Natural killer cell treated with Interleukin-12 subunit alpha and Interleukin-12 subunit beta and Interleukin-15 and Interleukin-18, amount 100 ng/mL, for 72 hours (primary cell): ENCODE measurements around the gene ABCC1. TPM values are rescaled to one million over a fixed set of nuclear protein-coding genes. Genes with fewer than 3 reads are reported as not detected.

Experiments used
- ATAC-seq, 2 donors: fragments of 150-1000 bp; cut with Tn5 transposase in 1 of 2; sonication (Bioruptor Pico), chemical (Tn5 transposase) in 1 of 2; 2 replicates each; pipeline ENCODE4 v1.10.0; 2021
- DNase-seq: peaks from one replicate; pipeline ENCODE4 v3.0.0; 2022; ENCODE audit warnings: low spot score
- H3K27ac Mint-ChIP-seq, 2 donors: 1 replicate in 1 of 2; 2 replicates in 1 of 2; pipeline ENCODE4 v1.8.0; 2022; ENCODE audit warnings: mixed read lengths in 2 of 2, mild to moderate bottlenecking in 1 of 2, moderate library complexity in 1 of 2
- H3K27me3 Mint-ChIP-seq, 2 donors: 1 replicate in 1 of 2; 2 replicates in 1 of 2; pipeline ENCODE4 v1.8.0; 2022; ENCODE audit warnings: mixed read lengths in 2 of 2
- H3K36me3 Mint-ChIP-seq: one replicate; pipeline ENCODE4 v1.8.0; 2022; ENCODE audit warnings: mixed read lengths
- H3K4me1 Mint-ChIP-seq, 2 donors: 1 replicate in 1 of 2; 2 replicates in 1 of 2; pipeline ENCODE4 v1.8.0; 2022; ENCODE audit warnings: low read depth in 2 of 2, mixed read lengths in 2 of 2, mild to moderate bottlenecking in 1 of 2
- H3K4me3 Mint-ChIP-seq: one replicate; pipeline ENCODE4 v1.8.0; 2022; ENCODE audit warnings: mixed read lengths
- H3K9me3 Mint-ChIP-seq: 2 replicates; pipeline ENCODE4 v1.8.0; 2022; ENCODE audit warnings: mixed read lengths
- total RNA-seq, 2 donors: library from RNA; stranded (reverse); gene quantifications; one replicate each; pipeline ENCODE4 v1.2.3, GENCODE V29; 2022

The ABCC1 gene
- total RNA-seq, 2 donors from 2014 or later: 43.1 to 106 TPM

DNA sequence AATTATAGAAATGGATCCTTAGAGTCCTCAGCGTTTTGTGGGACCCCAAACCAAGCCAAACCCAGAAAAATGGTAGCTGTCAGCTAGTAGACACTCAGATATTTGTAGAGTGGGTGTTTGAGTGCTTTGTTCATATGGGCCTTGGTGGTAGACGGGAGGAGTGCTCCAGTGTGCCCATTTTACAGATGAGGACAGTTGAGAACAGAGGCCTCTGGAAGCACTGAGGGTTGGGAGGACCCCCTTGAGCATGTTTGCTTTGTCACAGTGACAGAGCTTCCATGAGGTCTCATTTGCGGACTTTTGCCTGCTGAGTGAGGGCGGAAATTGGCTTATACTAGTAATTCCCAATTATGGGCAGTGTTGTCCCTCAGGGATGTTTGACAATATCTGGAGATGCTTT lies 162.2 kb downstream of the ABCC1 start:
- Mint-ChIP-seq H3K36me3 (peaks cover 6% of the 10 kb centered on the region), H3K27me3 (no peaks in the 10 kb centered on the region), H3K4me3 (no peak overlapping the region), H3K4me1 (peaks cover 0 to 3% of the 10 kb centered on the region in 2 donors), H3K27ac (no peak overlapping the region), H3K9me3 (no peaks in the 10 kb centered on the region)
- ATAC-seq: no peak
- DNase-seq: no peak

GRCh38 chr16:16112450-16113053 lies 163.1 kb downstream of the ABCC1 start:
- H3K4me1 Mint-ChIP-seq: peaks cover 0 to 3% of the 10 kb centered on the region in 2 donors
- no peak overlapping the region for H3K4me3 Mint-ChIP-seq
- DNase-seq: no peak
- ATAC-seq: no peak
- peaks cover 12% of the 10 kb centered on the region for H3K36me3 Mint-ChIP-seq
- no peaks in the 10 kb centered on the region for H3K27me3 Mint-ChIP-seq
- no peak overlapping the region for H3K27ac Mint-ChIP-seq
- H3K9me3 Mint-ChIP-seq: no peaks in the 10 kb centered on the region

DNA sequence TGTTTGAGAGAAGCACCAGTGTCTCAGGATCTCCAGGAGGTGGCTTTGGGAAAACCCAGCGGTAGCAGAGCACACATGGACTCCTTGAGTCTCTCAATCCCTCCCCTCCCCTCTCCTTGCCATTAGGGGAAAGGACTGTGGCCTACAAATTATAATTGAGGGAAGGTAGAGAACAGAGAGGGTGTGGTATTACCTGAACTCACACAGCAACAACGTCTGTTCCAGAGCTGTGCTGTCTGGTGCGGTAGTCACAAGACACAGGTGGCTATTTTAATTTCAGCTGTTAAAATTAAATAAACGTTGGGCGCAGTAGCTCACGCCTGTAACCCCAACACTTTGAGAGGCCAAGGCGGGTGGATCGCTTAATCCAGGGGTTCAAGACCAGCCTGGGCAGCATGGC lies 163.7 kb downstream of the ABCC1 start:
- Mint-ChIP-seq H3K27ac (no peak overlapping the region), H3K4me3 (no peak overlapping the region), H3K36me3 (peaks cover 17% of the 10 kb centered on the region), H3K9me3 (peaks cover 3% of the 10 kb centered on the region), H3K27me3 (no peaks in the 10 kb centered on the region), H3K4me1 (peaks cover 0 to 3% of the 10 kb centered on the region in 2 donors)
- no peak for ATAC-seq
- DNase-seq: no peak

DNA sequence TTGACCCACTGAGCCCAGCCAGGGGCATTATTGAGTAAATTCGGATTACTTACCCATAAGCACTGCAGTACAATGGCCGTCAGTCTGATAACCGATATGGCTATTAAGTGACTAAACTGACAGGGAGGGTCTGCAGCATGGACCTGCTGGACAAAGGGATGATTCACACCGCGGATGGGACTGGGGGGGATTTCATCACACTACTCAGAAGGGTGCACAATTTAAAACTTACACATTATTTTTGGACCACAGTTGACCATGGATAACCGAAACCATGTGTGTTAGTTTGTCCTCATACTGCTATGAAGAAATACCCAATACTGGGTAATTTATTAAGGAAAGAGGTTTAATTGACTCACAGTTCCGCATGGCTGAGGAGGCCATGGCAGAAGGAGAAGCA lies 167.4 kb downstream of the ABCC1 start:
- no peaks in the 10 kb centered on the region for H3K27me3 Mint-ChIP-seq
- no peak for ATAC-seq
- H3K4me1 Mint-ChIP-seq: peaks cover 21 to 23% of the 10 kb centered on the region in 2 donors

GRCh38 chr16:16118337-16118736 lies 168.9 kb downstream of the ABCC1 start:
- Mint-ChIP-seq H3K36me3 (peaks cover 28% of the 10 kb centered on the region), H3K9me3 (peaks cover 7% of the 10 kb centered on the region), H3K4me1 (peaks cover 21 to 23% of the 10 kb centered on the region in 2 donors), H3K27me3 (no peaks in the 10 kb centered on the region), H3K27ac (no peak overlapping the region), H3K4me3 (no peak overlapping the region)
- DNase-seq (no peak), ATAC-seq (no peak)

More for the DNA sequence above, 167.4 kb downstream of the ABCC1 start:
- no peak overlapping the region for H3K4me3 Mint-ChIP-seq
- DNase-seq: no peak
- H3K9me3 Mint-ChIP-seq: peaks cover 7% of the 10 kb centered on the region
- H3K36me3 Mint-ChIP-seq: peaks cover 28% of the 10 kb centered on the region
- H3K27ac Mint-ChIP-seq: no peak overlapping the region

DNA sequence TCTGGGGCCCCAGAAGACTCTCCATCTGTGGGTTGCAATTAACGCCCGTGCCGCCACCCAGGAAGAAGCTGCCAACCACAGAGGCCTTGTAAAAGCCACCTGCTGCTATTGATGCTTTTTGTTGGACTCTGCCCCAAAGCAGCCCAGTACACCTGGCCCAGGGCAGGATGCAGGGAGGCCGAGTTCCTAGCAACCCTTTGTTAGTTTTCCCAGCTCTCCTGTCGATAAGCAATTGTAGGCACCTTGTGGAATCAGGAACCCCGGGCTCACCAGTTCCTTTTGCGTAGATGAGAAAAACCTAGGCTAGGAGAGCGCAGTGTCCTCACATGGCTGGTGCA lies 170.6 kb downstream of the ABCC1 start:
- no peaks in the 10 kb centered on the region for H3K27me3 Mint-ChIP-seq
- H3K9me3 Mint-ChIP-seq: peaks cover 14% of the 10 kb centered on the region
- ATAC-seq (no peak), DNase-seq (no peak)
- H3K27ac Mint-ChIP-seq: peak overlapping the region; percentile 44 to 45
- H3K4me3 Mint-ChIP-seq: peak overlapping the region; percentile 44
- peaks cover 40% of the 10 kb centered on the region for H3K36me3 Mint-ChIP-seq
- H3K4me1 Mint-ChIP-seq: peaks cover 21 to 23% of the 10 kb centered on the region in 2 donors

- DNase-seq (no peak), ATAC-seq (peak in 1 of 2 donors; percentile 69)
- peaks cover 38% of the 10 kb centered on the region for H3K36me3 Mint-ChIP-seq
- peaks cover 21 to 23% of the 10 kb centered on the region in 2 donors for H3K4me1 Mint-ChIP-seq
- H3K4me3 Mint-ChIP-seq: peak overlapping the region; percentile 44
- peak overlapping the region; percentile 44 to 45 for H3K27ac Mint-ChIP-seq
- peaks cover 14% of the 10 kb centered on the region for H3K9me3 Mint-ChIP-seq
- H3K27me3 Mint-ChIP-seq: no peaks in the 10 kb centered on the region
These were observed 171.2 kb downstream of the ABCC1 start for GRCh38 chr16:16120382-16121184.

GRCh38 chr16:16121185-16121727 lies 171.8 kb downstream of the ABCC1 start:
- ATAC-seq: no peak

DNA sequence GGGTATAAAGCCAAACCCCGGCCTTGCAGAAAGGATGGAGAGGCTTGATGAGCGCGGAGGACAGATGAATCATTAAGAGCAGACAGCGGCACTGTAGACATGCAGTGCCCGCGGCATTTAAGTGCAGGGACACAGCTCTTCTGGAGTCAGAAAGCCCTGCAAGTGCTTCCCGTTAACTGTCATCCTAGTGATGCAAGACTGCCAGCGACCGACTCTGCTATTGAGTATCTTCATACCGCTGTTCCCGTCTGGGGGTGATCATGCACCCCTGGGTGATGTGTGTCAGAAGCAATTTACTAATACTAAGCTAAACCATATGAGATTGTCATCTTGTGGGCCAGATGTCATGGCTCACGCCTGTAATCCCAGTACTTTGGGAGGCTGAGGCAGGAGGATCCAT lies 172.8 kb downstream of the ABCC1 start:
- no peaks in the 10 kb centered on the region for H3K27me3 Mint-ChIP-seq
- H3K4me1 Mint-ChIP-seq: peaks cover 21 to 23% of the 10 kb centered on the region in 2 donors
- H3K27ac Mint-ChIP-seq: no peak overlapping the region
- ATAC-seq (no peak), DNase-seq (no peak)
- peaks cover 14% of the 10 kb centered on the region for H3K9me3 Mint-ChIP-seq
- H3K36me3 Mint-ChIP-seq: peaks cover 32% of the 10 kb centered on the region
- no peak overlapping the region for H3K4me3 Mint-ChIP-seq

More at GRCh38 chr16:16121185-16121727, 171.8 kb downstream of the ABCC1 start:
- H3K36me3 Mint-ChIP-seq: peaks cover 38% of the 10 kb centered on the region
- DNase-seq: no peak
- H3K4me1 Mint-ChIP-seq: peaks cover 21 to 23% of the 10 kb centered on the region in 2 donors
- no peaks in the 10 kb centered on the region for H3K27me3 Mint-ChIP-seq
- H3K27ac Mint-ChIP-seq: peak overlapping the region; percentile 44 to 45
- H3K9me3 Mint-ChIP-seq: peaks cover 14% of the 10 kb centered on the region
- H3K4me3 Mint-ChIP-seq: no peak overlapping the region

GRCh38 chr16:16124438-16124837 lies 175.0 kb downstream of the ABCC1 start:
- H3K4me1 Mint-ChIP-seq: peaks cover 18 to 25% of the 10 kb centered on the region in 2 donors
- H3K27ac Mint-ChIP-seq: no peak overlapping the region
- DNase-seq (no peak), ATAC-seq (no peak)
- peaks cover 21% of the 10 kb centered on the region for H3K36me3 Mint-ChIP-seq
- H3K9me3 Mint-ChIP-seq: peaks cover 7% of the 10 kb centered on the region
- H3K27me3 Mint-ChIP-seq: no peaks in the 10 kb centered on the region
- H3K4me3 Mint-ChIP-seq: no peak overlapping the region

GRCh38 chr16:16124974-16125373 lies 175.6 kb downstream of the ABCC1 start:
- peaks cover 13 to 19% of the 10 kb centered on the region in 2 donors for H3K4me1 Mint-ChIP-seq
- peaks cover 7% of the 10 kb centered on the region for H3K9me3 Mint-ChIP-seq
- no peaks in the 10 kb centered on the region for H3K27me3 Mint-ChIP-seq
- DNase-seq (no peak), ATAC-seq (no peak)
- peaks cover 21% of the 10 kb centered on the region for H3K36me3 Mint-ChIP-seq
- H3K27ac Mint-ChIP-seq: no peak overlapping the region
- H3K4me3 Mint-ChIP-seq: no peak overlapping the region

DNA sequence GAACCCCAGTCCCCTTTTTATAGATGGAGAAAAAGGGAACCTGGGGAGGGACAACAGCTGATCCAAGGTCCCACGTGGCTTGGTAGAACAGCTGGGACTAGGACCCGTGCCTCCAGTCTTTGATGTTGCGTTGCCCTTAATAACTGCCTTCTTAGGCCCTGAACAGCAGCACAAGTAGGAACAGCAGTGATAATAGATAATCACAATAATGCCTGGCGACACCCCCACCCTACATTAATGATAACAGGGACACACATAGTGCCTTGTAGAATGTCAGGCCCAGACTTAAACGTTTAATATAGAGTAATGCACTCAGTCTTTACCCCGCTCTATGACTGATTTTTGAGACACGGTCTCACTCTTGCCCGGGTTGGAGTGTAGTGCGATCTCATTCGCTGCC lies 177.5 kb downstream of the ABCC1 start:
- H3K36me3 Mint-ChIP-seq: peaks cover 16% of the 10 kb centered on the region
- peaks cover 7% of the 10 kb centered on the region for H3K9me3 Mint-ChIP-seq
- ATAC-seq (no peak), DNase-seq (no peak)
- no peaks in the 10 kb centered on the region for H3K27me3 Mint-ChIP-seq
- peaks cover 0 to 4% of the 10 kb centered on the region in 2 donors for H3K4me1 Mint-ChIP-seq
- no peak overlapping the region for H3K4me3 Mint-ChIP-seq
- H3K27ac Mint-ChIP-seq: peak overlapping the region in 1 of 2 donors; percentile 34

DNA sequence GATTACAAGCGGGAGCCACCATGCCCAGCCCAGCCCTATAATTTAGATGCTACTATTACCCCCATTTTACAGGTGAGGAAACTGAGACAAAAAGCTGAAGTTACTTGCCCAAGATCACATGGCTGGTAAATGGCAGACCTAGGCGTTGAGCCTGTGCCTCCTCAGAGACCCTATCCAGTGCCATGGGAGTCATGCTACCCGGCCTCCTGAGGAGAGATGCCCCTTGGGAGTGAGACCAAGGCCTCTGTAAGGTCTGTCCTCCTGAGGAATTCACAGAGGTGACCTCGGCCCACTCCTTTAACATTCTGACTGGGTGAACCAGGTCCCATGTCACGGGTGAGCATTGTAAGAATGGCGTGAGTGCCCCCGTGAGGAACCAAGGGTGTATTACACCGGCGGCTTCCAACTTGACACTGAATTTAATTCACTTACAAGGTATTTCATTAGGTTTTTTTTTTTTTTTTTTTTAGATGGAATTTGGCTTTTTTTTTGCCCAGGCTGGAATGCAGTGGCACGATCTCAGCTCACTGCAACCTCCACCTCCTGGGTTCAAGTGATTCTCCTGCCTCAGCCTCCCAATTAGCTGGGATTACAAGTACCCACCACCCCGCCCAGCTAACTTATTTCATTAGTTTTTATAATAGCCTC lies 178.2 kb downstream of the ABCC1 start:
- no peaks in the 10 kb centered on the region for H3K27me3 Mint-ChIP-seq
- no peak overlapping the region for H3K4me3 Mint-ChIP-seq
- H3K9me3 Mint-ChIP-seq: peaks cover 7% of the 10 kb centered on the region
- peak overlapping the region in 1 of 2 donors; percentile 34 for H3K27ac Mint-ChIP-seq
- H3K4me1 Mint-ChIP-seq: peaks cover 0 to 4% of the 10 kb centered on the region in 2 donors
- DNase-seq (peak; percentile 71), ATAC-seq (peak; percentile 82 to 87)
- peaks cover 19% of the 10 kb centered on the region for H3K36me3 Mint-ChIP-seq

GRCh38 chr16:16131204-16131603 lies 181.8 kb downstream of the ABCC1 start:
- peak in 1 of 2 donors; percentile 15 for ATAC-seq

More at GRCh38 chr16:16131204-16131603, 181.8 kb downstream of the ABCC1 start:
- Mint-ChIP-seq H3K36me3 (peaks cover 8% of the 10 kb centered on the region), H3K27ac (no peak overlapping the region), H3K9me3 (no peaks in the 10 kb centered on the region), H3K4me3 (no peak overlapping the region), H3K27me3 (no peaks in the 10 kb centered on the region), H3K4me1 (peaks cover 4 to 6% of the 10 kb centered on the region in 2 donors)
- no peak for DNase-seq
